ENCODE measurements around the gene FA2H. TPM values are rescaled to one million over a fixed set of nuclear protein-coding genes. Genes with fewer than 3 reads are reported as not detected.
"Not testable (repeated sequence)": the region's sequence is repeated elsewhere in the genome, so short reads cannot be mapped to it uniquely, and the experiment has no call there.

Gene FA2H
- total RNA-seq, 1 donor from 2014 or later: 2.5 TPM

DNA sequence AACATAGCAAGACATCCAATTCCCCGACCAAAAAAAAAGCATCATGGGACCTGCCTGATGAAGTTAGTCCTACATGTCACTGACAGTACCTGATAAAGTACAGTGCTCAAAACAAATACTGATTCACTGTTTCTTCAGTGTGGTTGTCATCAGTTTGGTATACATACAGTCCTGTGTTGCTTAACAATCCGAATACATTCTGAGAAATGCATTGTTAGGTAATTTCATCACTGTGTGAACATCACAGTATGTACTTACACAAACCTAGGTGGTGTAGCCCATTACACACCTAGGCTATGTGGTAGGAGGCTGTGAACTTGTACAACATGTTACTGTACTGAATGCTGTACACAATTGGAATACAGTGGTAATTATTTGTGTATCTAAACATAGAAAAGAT, 19.0 kb upstream of the FA2H start:
- no peak overlapping the region for H3K4me3 ChIP-seq
- intact Hi-C loops (cut with DNase I): no loop called here
- H3K27ac ChIP-seq: no peak overlapping the region
- TF ChIP-seq CTCF (IDR thresholded peaks at IDR 0.05): no peak
- no peaks in the 10 kb centered on the region for H3K9me3 ChIP-seq
- H3K27me3 ChIP-seq (ENCODE audit: low read depth): no peaks in the 10 kb centered on the region
- ATAC-seq (no peak), DNase-seq (no peak)
- H3K36me3 ChIP-seq: no peaks in the 10 kb centered on the region
- no peaks in the 10 kb centered on the region for H3K4me1 ChIP-seq

- no peak overlapping the region for H3K4me3 ChIP-seq
- no peaks in the 10 kb centered on the region for H3K36me3 ChIP-seq
- no peaks in the 10 kb centered on the region for H3K9me3 ChIP-seq
- no peak for TF ChIP-seq CTCF (IDR thresholded peaks at IDR 0.05)
- intact Hi-C loops (cut with DNase I): no loop called here
- no peaks in the 10 kb centered on the region for H3K4me1 ChIP-seq
- no peak for DNase-seq
- no peaks in the 10 kb centered on the region for H3K27me3 ChIP-seq (ENCODE audit: low read depth)
- H3K27ac ChIP-seq: no peak overlapping the region
- ATAC-seq: no peak
These were observed 17.6 kb upstream of the FA2H start for GRCh38 chr16:74792225-74792624.

DNA sequence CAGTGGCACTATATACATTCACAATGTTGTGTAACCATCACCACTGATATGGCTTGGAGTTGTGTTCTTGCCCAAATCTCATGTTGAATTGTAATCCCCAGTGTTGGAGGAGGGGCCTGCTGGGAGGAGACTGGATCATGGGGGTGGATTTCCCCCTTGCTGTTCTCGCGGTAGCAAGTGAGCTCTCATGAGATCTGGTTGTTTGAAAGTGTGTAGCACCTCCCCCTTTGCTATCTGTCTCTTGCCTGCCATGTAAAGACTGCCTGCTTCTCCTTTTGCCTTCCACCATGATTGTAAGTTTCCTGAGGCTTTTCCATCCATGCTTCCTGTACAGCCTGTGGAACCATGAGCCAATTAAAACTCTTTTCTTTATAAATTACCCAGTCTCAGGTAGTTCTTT, 17.1 kb upstream of the FA2H start:
- intact Hi-C loops (cut with DNase I): not testable (repeated sequence)

DNA sequence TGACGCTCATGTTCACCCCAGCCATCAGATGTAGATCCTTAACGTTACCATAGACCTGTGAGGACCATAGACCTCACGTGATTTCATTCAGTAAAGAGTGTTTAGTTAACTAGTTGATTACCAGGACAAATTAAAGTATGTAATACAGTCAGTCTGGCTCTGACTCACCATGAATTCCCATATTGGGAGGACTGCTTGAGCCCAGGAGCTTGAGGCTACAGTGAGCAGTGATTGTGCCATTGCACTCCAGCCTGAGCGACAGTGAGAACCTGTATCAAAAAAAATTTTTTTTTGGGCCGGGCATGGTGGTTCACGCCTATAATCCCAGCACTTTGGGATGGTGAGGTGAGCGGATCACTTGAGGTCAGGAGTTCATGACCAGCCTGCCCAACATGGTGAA, 13.5 kb upstream of the FA2H start:
- no peak for TF ChIP-seq CTCF (IDR thresholded peaks at IDR 0.05)
- H3K4me3 ChIP-seq: no peak overlapping the region
- no peaks in the 10 kb centered on the region for H3K36me3 ChIP-seq
- no peak for DNase-seq
- no peak overlapping the region for H3K27ac ChIP-seq
- no peak for ATAC-seq
- intact Hi-C loops (cut with DNase I): no loop called here
- H3K27me3 ChIP-seq (ENCODE audit: low read depth): no peaks in the 10 kb centered on the region
- H3K4me1 ChIP-seq: no peaks in the 10 kb centered on the region
- no peaks in the 10 kb centered on the region for H3K9me3 ChIP-seq

More for the DNA sequence above, 17.1 kb upstream of the FA2H start:
- not testable (repeated sequence) for DNase-seq; H3K36me3 ChIP-seq; H3K4me3 ChIP-seq; H3K27me3 ChIP-seq (ENCODE audit: low read depth); H3K4me1 ChIP-seq; H3K9me3 ChIP-seq; H3K27ac ChIP-seq; ATAC-seq

DNA sequence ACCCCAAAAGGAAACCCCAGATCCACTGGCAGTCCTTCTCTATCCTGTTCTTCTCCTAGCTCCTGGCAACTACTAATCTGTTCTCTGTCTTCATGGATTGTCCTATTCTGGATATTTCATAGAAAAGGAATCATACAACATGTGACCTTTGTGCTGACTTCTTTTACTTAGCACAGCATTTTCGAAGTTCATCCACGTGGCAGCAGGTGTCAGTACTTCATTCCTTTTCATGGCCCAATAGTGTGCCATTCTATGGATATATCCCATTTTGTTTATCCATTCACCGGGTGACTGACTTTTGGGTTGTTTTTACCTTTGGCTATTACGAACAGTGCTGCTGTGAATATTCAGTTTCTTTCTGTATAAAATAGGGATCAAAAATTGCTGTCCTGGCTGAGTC, 10.4 kb upstream of the FA2H start:
- Histone ChIP-seq H3K4me3 (no peak overlapping the region), H3K27ac (no peak overlapping the region), H3K27me3 (ENCODE audit: low read depth) (no peaks in the 10 kb centered on the region), H3K4me1 (no peaks in the 10 kb centered on the region), H3K9me3 (no peaks in the 10 kb centered on the region), H3K36me3 (no peaks in the 10 kb centered on the region)
- no peak for ATAC-seq
- DNase-seq: no peak
- no peak for TF ChIP-seq CTCF (IDR thresholded peaks at IDR 0.05)
- intact Hi-C loops (cut with DNase I): no loop called here

DNA sequence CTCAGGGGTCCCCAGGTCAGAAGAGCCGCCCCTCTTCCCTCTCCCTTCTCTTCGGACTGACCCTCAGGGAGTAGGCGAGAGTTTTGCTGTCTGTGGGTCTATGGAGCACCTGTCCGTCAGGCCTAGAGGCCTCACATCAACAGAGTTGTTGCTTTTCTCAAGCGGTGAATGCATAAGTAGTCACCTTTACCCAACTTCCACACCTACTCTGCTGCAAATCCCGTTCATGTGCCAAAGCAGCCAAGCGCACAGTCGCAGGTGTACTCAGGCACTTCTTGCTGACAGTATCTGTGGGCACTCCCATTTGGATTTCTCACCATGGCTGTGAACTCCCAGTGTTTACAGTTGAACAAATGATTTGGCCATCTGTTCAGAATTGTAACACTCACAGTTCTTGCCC, 4.0 kb upstream of the FA2H start:
- intact Hi-C loops (cut with DNase I): no loop called here
- no peak overlapping the region for H3K4me3 ChIP-seq
- ATAC-seq: no peak
- peaks cover 17% of the 10 kb centered on the region for H3K27me3 ChIP-seq (ENCODE audit: low read depth)
- H3K9me3 ChIP-seq: no peaks in the 10 kb centered on the region
- no peak overlapping the region for H3K27ac ChIP-seq
- H3K4me1 ChIP-seq: peaks cover 13% of the 10 kb centered on the region
- TF ChIP-seq CTCF (IDR thresholded peaks at IDR 0.05): no peak
- no peak for DNase-seq
- H3K36me3 ChIP-seq: no peaks in the 10 kb centered on the region

Data from lower lobe of right lung (tissue), 2 donors.